ENCODE measurements around the gene RAD51B. TPM values are rescaled to one million over a fixed set of nuclear protein-coding genes. Genes with fewer than 3 reads are reported as not detected.

The RAD51B gene
- total RNA-seq, 2 donors from 2014 or later: 42.6 to 50.0 TPM

DNA sequence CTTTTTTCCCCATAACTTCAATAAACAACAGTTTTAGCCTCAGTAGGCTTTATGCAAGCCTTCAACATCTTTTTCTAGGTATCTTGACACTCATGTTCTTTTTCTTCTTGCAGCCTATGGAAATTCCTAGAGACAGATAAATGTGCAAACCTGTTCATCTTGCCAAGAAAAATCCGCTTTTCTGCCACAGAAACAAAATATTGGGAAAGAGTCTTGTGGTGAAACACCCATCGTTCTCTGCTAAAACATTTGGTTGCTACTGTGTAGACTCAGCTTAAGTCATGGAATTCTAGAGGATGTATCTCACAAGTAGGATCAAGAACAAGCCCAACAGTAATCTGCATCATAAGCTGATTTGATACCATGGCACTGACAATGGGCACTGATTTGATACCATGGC, 677.4 kb downstream of the RAD51B start:
- peaks cover 35% of the 10 kb centered on the region for H3K4me1 Mint-ChIP-seq (ENCODE audit: low read depth)
- no peaks in the 10 kb centered on the region for H3K27me3 Mint-ChIP-seq (ENCODE audit: low read depth)
- no peak overlapping the region for H3K27ac Mint-ChIP-seq
- no peaks in the 10 kb centered on the region for H3K36me3 Mint-ChIP-seq (ENCODE audit: insufficient read depth in 2 of 2)
- no peaks in the 10 kb centered on the region for H3K9me3 Mint-ChIP-seq
- ATAC-seq (replicated peaks in 1 of 2): no peak
- H3K4me3 Mint-ChIP-seq: no peak overlapping the region
- DNase-seq: no peak

- Mint-ChIP-seq H3K36me3 (ENCODE audit: insufficient read depth in 2 of 2) (no peaks in the 10 kb centered on the region), H3K27ac (no peak overlapping the region), H3K9me3 (no peaks in the 10 kb centered on the region), H3K4me3 (no peak overlapping the region), H3K27me3 (ENCODE audit: low read depth) (no peaks in the 10 kb centered on the region), H3K4me1 (ENCODE audit: low read depth) (peaks cover 54% of the 10 kb centered on the region)
- no peak for ATAC-seq (replicated peaks in 1 of 2)
- DNase-seq: no peak
Measured at GRCh38 chr14:68499451-68499850, 679.9 kb downstream of the RAD51B start.

DNA sequence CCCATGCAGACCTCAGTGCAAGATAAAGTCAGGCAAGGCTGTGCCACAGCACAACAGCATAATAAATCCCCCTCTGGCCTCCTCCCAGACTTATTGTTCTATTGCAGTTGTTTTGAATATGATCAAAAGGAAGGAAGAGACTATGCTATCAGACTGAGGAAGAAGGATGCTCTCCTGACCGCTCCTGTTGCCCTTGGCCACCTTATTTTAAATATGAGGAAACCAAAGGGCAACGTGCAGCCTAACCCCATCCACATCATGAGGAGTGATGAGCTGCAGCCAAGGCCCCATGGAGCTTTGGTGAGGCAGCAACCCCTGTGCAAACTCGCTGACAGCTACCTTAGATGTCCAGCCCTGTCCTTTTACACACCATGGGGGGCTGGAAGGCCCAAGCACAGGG, 681.6 kb downstream of the RAD51B start:
- Mint-ChIP-seq H3K27ac (no peak overlapping the region), H3K4me1 (ENCODE audit: low read depth) (peaks cover 51% of the 10 kb centered on the region), H3K36me3 (ENCODE audit: insufficient read depth in 2 of 2) (no peaks in the 10 kb centered on the region), H3K9me3 (no peaks in the 10 kb centered on the region), H3K27me3 (ENCODE audit: low read depth) (no peaks in the 10 kb centered on the region), H3K4me3 (no peak overlapping the region)
- no peak for DNase-seq
- no peak for ATAC-seq (replicated peaks in 1 of 2)

DNA sequence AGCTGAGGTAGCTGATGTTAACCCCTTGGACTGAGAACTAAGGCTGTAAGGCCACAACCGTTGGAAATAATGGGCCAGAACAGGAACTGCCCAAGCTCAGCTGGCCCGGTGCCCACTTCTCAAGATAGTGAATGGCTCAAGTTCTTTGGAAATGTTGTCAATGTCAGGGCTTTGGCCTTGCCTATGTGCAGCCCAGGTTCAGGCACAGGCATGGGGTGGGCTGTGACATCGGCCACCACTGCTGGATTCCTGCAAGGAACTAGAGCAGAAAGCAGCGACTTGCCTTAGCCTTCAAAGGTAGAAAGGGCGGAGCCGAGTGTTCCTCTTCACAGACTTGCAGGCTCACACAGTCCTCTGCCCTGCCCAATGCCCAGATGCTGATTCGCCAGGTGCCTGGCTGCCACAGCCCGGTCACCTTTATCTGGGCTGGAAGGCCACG, 682.1 kb downstream of the RAD51B start:
- DNase-seq: no peak
- Mint-ChIP-seq H3K9me3 (no peaks in the 10 kb centered on the region), H3K27ac (no peak overlapping the region), H3K4me1 (ENCODE audit: low read depth) (peaks cover 51% of the 10 kb centered on the region), H3K4me3 (no peak overlapping the region), H3K36me3 (ENCODE audit: insufficient read depth in 2 of 2) (no peaks in the 10 kb centered on the region), H3K27me3 (ENCODE audit: low read depth) (no peaks in the 10 kb centered on the region)
- ATAC-seq (replicated peaks in 1 of 2): no peak

DNA sequence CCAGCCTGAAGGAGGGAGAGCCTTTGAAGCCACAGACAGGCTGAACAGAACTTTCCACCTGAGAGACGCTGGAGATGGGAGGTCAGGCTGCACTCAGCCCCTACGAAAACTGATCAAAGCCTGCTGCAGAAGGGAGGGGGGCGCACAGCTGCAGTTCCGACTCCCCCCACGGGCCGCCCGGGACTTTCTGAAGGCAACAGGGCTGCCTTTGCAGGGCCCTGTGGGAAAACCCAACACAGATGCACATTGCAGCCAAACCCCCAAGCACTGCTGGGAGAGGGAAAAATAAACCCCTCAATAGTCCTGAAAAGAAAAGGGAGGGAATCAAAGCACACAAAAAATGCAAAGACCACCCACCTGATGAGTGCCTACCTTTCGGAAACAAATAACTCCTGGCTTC, 682.7 kb downstream of the RAD51B start:
- H3K27me3 Mint-ChIP-seq (ENCODE audit: low read depth): no peaks in the 10 kb centered on the region
- DNase-seq (no peak), ATAC-seq (replicated peaks in 1 of 2) (no peak)
- peaks cover 57% of the 10 kb centered on the region for H3K4me1 Mint-ChIP-seq (ENCODE audit: low read depth)
- no peaks in the 10 kb centered on the region for H3K9me3 Mint-ChIP-seq
- no peak overlapping the region for H3K27ac Mint-ChIP-seq
- H3K36me3 Mint-ChIP-seq (ENCODE audit: insufficient read depth in 2 of 2): no peaks in the 10 kb centered on the region
- H3K4me3 Mint-ChIP-seq: no peak overlapping the region

- Mint-ChIP-seq H3K27ac (no peak overlapping the region), H3K4me3 (no peak overlapping the region), H3K27me3 (ENCODE audit: low read depth) (no peaks in the 10 kb centered on the region), H3K36me3 (ENCODE audit: insufficient read depth in 2 of 2) (no peaks in the 10 kb centered on the region), H3K4me1 (ENCODE audit: low read depth) (peaks cover 65% of the 10 kb centered on the region), H3K9me3 (no peaks in the 10 kb centered on the region)
- DNase-seq (no peak), ATAC-seq (replicated peaks in 1 of 2) (no peak)
Measured at GRCh38 chr14:68503186-68503825, 683.7 kb downstream of the RAD51B start.

- Mint-ChIP-seq H3K9me3 (no peaks in the 10 kb centered on the region), H3K4me3 (no peak overlapping the region), H3K27me3 (ENCODE audit: low read depth) (no peaks in the 10 kb centered on the region), H3K27ac (no peak overlapping the region), H3K36me3 (ENCODE audit: insufficient read depth in 2 of 2) (no peaks in the 10 kb centered on the region), H3K4me1 (ENCODE audit: low read depth) (peaks cover 74% of the 10 kb centered on the region)
- no peak for ATAC-seq (replicated peaks in 1 of 2)
- no peak for DNase-seq
Measured at GRCh38 chr14:68504861-68505260, 685.3 kb downstream of the RAD51B start.

DNA sequence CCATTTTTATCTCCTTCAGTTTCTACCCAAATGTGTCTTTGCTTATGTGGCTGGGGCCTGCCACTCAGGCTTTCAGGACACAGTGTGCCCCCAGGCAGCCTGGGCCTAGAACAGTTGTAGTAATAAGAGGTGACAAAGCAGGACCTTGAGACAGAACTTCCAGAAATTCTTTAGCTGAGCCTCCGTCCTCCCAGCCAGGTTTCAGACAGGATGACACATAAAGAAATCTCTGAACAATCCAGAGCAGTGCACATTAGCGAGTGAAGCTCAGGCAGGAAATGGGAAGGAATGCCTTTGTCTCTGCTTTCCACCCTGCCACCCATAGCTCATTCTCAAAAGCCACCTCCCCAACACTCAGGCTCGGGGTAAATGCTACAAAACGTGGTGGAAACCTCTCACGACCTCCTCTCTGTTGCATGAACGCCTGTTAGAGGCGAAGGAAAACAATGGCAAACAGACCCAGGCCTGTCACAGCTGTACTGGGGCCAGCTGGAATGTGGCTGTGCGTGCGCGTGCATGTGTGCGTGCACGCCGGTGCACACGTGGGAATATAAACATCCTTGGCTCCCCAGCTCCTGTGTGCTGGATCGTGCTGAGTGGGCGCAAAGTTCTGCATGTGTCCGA, 686.6 kb downstream of the RAD51B start:
- peak; percentile 8 to 23 for ATAC-seq (replicated peaks in 1 of 2)
- Mint-ChIP-seq H3K4me1 (ENCODE audit: low read depth) (peaks cover 70% of the 10 kb centered on the region), H3K36me3 (ENCODE audit: insufficient read depth in 2 of 2) (no peaks in the 10 kb centered on the region), H3K4me3 (peak overlapping the region; percentile 77 to 84), H3K9me3 (no peaks in the 10 kb centered on the region), H3K27me3 (ENCODE audit: low read depth) (no peaks in the 10 kb centered on the region), H3K27ac (no peak overlapping the region)
- DNase-seq: no peak

DNA sequence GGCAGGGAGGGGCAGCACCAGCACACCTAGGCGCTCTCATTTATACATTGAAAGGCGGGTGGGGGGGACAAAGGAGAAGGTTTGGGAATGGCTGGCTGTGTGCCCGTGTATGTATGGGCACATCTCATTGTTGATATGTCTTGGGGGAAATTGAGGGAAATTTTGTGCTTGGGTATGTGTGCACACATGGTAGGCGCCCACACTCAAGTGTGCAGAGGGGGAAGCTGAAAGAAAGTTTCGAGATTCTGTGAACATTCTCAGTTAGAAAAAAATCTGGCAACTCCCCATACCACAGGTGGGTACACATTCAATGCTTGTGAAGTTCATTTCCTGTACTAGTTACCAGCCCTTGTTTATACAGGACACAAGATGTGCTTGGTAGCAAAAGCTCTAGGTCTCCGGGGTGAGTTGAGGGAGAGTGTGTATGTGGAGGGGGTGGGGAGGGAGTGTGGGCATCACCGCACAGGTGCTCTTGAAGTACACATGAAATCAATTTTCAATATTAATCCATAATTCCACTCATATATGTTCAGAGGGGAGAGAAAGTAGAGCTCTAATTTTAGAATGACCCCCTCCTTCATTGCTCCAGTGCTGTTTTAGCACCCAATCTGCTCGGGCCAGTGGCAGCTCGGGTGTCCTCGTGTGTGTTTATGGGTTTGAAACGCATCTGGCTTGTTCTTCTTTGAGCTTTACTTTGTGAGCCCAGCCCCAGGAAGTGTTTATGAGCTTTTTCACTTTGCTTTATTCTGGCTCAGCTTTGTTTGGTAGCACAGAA, 687.3 kb downstream of the RAD51B start:
- Mint-ChIP-seq H3K27ac (peak overlapping the region; percentile 59), H3K4me3 (peak overlapping the region; percentile 77 to 84), H3K36me3 (ENCODE audit: insufficient read depth in 2 of 2) (no peaks in the 10 kb centered on the region), H3K9me3 (no peaks in the 10 kb centered on the region), H3K4me1 (ENCODE audit: low read depth) (peaks cover 66% of the 10 kb centered on the region), H3K27me3 (ENCODE audit: low read depth) (no peaks in the 10 kb centered on the region)
- peak; percentile 28 to 36 for DNase-seq
- peak; percentile 79 to 83 for ATAC-seq (replicated peaks in 1 of 2)

- DNase-seq (no peak), ATAC-seq (replicated peaks in 1 of 2) (peak in 1 of 2 donors; percentile 11)
- H3K27me3 Mint-ChIP-seq (ENCODE audit: low read depth): no peaks in the 10 kb centered on the region
- no peaks in the 10 kb centered on the region for H3K9me3 Mint-ChIP-seq
- peaks cover 65% of the 10 kb centered on the region for H3K4me1 Mint-ChIP-seq (ENCODE audit: low read depth)
- no peak overlapping the region for H3K27ac Mint-ChIP-seq
- H3K4me3 Mint-ChIP-seq: peak overlapping the region; percentile 77 to 84
- H3K36me3 Mint-ChIP-seq (ENCODE audit: insufficient read depth in 2 of 2): no peaks in the 10 kb centered on the region
Measured at GRCh38 chr14:68507544-68508081, 688.0 kb downstream of the RAD51B start.

- H3K27ac Mint-ChIP-seq: no peak overlapping the region
- ATAC-seq (replicated peaks in 1 of 2) (no peak), DNase-seq (no peak)
- H3K27me3 Mint-ChIP-seq (ENCODE audit: low read depth): no peaks in the 10 kb centered on the region
- H3K4me3 Mint-ChIP-seq: no peak overlapping the region
- H3K9me3 Mint-ChIP-seq: no peaks in the 10 kb centered on the region
- H3K36me3 Mint-ChIP-seq (ENCODE audit: insufficient read depth in 2 of 2): no peaks in the 10 kb centered on the region
- peaks cover 61% of the 10 kb centered on the region for H3K4me1 Mint-ChIP-seq (ENCODE audit: low read depth)
Measured at GRCh38 chr14:68508581-68508980, 689.0 kb downstream of the RAD51B start.

DNA sequence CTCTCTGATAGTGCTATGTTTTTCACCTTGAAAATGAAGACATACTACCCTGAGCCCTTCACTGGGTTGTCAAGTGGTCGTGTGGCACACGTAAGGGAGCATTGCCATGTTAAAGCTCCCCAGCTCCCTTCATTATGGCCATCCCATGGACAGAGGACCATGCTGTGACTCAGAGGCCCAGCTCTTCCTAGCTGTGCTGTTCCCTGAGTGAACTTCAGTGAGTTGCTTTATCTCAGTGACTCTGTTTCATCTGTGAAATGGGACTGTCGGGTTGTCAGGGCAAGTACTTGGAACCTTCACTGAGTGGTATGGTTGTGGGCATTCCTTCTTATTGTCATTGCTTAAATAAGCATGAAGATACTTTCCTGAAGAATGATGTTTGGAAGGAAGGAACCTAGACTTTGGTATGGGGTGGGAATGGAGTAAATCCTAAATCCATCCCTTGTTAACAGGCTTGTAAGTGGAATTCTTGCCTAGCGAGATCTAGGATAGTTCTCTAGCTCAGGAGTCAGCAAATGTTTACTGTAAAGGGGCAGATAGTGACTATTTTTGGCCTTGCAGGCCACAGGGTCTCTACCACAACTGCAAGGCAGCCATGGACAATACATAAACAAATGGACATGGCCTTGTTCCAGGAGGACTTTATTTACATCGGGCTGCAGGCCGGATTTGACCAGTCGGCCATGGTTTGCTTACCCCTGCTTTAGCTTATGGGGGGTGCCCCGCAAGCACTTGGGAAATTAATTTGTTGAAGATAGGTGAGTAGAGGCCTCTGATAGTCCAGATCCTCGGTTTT, 689.8 kb downstream of the RAD51B start:
- Mint-ChIP-seq H3K27me3 (ENCODE audit: low read depth) (no peaks in the 10 kb centered on the region), H3K4me3 (no peak overlapping the region), H3K4me1 (ENCODE audit: low read depth) (peaks cover 53% of the 10 kb centered on the region), H3K36me3 (ENCODE audit: insufficient read depth in 2 of 2) (no peaks in the 10 kb centered on the region), H3K9me3 (no peaks in the 10 kb centered on the region), H3K27ac (no peak overlapping the region)
- no peak for DNase-seq
- no peak for ATAC-seq (replicated peaks in 1 of 2)
